HG03159 (cell line): ENCODE measurements around the gene COL26A1.
A peak's percentile ranks its signal among the peaks of the same experiment; 100 is the strongest.
"Not testable (repeated sequence)": the region's sequence is repeated elsewhere in the genome, so short reads cannot be mapped to it uniquely, and the experiment has no call there.

Experiments used
- ATAC-seq: cut with Tn5 transposase; IDR thresholded peaks from one replicate; pipeline ENCODE4 v1.9.1; 2021; ENCODE audit warnings: mild to moderate bottlenecking, moderate library complexity; ENCODE audit not compliant: unreplicated experiment

Gene COL26A1

GRCh38 chr7:101362334-101363195, at the start of gene COL26A1:
Gene COL26A1, plus strand, starts transcription at chr7:101362875. Its CDS starts 158 bp downstream, at chr7:101363033.
- no peak for ATAC-seq

DNA sequence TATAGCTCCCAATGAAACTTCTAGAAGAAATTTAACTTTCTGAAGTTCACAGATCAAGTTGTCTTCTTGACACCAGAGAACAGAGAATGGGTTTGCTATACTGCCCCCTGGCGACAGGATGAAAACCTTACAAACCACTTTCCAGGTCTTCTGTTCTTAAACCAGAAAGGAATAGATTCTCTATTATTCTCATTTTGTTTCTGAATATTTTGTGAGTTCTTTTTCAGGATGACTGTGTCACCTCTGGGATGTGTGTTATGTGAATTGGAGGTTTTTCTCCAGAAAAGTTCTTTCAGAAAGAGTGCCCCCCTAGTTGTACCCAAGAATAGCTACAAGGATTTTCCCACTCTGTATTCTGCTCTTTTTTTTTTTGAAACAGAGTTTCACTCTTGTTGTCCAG, 47.3 kb upstream of the COL26A1 start:
- no peak for ATAC-seq

DNA sequence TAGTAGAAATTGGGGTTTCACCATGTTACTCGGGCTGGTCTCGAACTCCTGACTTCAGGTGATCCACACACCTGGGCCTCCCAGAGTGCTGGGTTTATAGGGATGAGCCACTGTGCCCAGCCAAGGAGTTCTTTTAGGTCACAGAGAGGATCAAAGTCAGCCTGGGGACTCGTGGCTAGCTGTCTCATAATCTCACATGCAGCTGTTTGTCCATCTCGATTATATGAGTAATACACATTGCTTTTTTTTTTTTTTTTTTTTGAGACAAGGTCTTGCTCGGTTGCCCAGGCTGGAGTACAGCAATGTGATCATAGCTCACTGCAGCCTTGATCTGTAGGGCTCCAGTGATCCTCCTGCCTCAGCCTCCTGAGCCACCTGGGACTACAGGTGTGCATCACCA, 43.3 kb upstream of the COL26A1 start:
- ATAC-seq = no peak

DNA sequence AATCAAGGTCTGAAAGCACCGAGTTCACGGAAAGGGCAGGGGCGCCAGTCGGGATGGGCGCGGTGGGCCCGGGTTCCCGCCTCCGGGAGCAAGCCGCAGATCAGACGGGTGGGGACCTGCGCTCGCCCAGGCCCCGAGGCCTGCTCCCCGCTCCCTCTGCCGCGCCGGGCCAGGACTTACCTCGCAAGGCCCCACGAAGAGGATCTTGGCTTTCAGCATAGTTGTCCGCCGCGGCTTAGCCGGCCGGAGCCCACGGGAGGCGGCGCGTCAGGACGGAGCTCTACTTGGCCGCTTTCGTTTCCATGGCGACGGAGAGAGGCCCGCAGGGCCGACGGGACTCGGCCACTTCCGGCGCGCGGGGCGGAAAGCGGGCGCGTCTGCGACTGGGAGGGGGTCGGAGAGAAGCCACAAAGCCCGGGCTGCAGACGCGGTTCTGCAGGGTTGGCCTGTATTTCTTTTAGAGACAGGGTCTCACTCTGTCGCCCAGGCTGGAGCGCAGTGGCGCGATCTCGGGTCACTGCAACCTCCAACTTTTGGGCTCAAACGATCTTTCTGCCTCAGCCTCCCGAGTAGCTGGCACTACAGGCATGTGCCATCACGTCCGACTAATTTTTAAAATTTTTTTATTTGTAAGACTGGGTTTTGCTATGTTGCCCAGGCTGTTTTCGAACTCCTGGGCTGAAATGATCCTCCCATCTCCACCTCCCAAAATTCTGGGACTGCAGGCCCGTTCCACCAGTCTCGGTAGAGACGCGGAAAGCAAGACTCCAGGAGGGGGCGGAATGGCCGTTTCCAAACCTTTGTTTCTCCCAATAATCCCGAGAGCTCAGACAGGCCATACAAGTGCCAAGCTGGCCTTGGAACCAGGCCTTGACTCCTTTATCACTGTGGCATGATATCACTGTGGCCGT, 40.9 kb upstream of the COL26A1 start, which contains the start of gene IFT22:
Gene IFT22, minus strand, starts transcription at position 322 of the 911 bp plus-strand sequence. Its CDS starts 103 bp downstream, at position 219.
- peak; percentile 92 for ATAC-seq

DNA sequence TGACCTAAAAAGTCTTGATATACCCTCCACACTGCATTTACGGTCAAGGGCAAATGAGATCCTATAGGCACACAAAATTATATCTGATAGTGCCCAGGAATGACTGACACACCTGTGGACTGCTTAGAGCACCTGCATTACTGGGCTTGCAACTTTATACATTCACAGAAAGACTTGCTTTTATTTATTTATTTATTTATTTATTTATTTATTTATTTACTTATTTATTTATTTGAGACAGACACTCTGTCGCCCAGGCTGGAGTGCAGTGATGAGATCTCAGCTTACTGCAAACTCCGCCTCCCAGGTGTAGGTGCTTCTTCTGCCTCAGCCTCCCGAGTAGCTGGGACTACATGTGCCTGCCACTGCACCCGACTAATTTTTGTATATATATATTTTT, 34.5 kb upstream of the COL26A1 start:
- ATAC-seq = no peak

- ATAC-seq = no peak
Observed at GRCh38 chr7:101330011-101330484, 32.6 kb upstream of the COL26A1 start.

GRCh38 chr7:101332026-101332425, 30.6 kb upstream of the COL26A1 start:
- no peak for ATAC-seq

- no peak for ATAC-seq
Observed at GRCh38 chr7:101333912-101334311, 28.8 kb upstream of the COL26A1 start.

DNA sequence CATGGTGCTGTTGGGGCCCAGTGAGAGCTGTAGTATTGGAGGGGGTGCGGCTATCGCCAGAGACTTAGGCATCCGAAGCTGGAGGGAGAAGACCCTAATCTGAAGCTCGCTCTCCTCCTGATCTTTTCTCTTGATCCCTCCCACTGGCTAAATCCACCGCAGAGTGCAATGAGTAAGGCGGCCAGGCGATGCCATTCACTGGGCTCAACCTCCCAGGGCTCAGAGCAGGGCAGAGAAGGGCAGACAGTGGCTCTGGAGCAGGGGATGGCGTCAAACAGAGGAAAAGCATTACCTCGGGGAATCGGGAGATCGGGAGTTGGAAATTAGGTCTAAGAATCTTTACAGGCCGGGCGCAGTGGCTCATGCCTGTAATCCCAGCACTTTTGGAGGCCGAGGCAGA, 22.3 kb upstream of the COL26A1 start:
- no peak for ATAC-seq

GRCh38 chr7:101342892-101343291, 19.8 kb upstream of the COL26A1 start:
- ATAC-seq = no peak

- ATAC-seq = no peak
Observed at GRCh38 chr7:101347477-101347876, 15.2 kb upstream of the COL26A1 start.

GRCh38 chr7:101348456-101349067, 14.1 kb upstream of the COL26A1 start:
- not testable (repeated sequence) for ATAC-seq

DNA sequence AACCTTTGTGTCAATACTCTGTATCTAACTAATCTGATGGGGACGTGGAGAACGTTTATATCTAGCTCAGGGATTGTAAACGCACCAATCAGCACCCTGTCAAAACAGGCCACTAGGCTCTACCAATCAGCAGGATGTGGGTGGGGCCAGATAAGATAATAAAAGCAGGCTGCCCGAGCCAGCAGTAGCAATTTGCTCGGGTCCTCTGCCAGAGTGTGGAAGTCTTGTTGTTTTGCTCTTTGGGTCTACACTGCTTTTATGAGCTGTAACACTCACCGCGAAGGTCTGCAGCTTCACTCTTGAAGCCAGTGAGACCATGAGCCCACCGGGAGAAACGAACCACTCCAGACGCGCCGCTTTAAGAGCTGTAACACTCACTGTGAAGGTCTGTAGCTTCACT, 13.4 kb upstream of the COL26A1 start:
- ATAC-seq = not testable (repeated sequence)

GRCh38 chr7:101352920-101353308, 9.8 kb upstream of the COL26A1 start:
- ATAC-seq = no peak

DNA sequence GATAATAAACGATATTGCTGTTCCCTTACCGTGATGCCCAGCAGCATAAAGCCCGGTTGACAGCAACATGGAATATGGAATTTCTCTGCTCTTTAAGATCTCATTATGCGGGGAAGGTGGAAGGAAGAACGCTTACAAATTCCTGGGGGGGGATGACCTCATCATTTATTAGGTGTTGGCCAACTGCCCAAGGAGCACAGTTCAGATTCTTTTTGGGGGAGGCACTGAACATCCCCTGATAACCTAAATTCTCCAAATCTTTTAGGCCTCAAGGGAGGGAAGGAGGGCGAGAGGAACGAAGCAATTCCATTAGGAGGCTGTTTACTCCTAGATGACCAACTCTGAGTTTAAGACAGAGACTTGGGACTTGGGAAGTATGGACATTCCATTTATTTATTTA, 5.2 kb upstream of the COL26A1 start:
- ATAC-seq = no peak

- ATAC-seq = no peak
Observed at GRCh38 chr7:101363196-101363733, 590 bp downstream of the COL26A1 start.

- no peak for ATAC-seq
Observed at GRCh38 chr7:101363734-101364374, 1.2 kb downstream of the COL26A1 start.

GRCh38 chr7:101365956-101366355, 3.3 kb downstream of the COL26A1 start:
- no peak for ATAC-seq

DNA sequence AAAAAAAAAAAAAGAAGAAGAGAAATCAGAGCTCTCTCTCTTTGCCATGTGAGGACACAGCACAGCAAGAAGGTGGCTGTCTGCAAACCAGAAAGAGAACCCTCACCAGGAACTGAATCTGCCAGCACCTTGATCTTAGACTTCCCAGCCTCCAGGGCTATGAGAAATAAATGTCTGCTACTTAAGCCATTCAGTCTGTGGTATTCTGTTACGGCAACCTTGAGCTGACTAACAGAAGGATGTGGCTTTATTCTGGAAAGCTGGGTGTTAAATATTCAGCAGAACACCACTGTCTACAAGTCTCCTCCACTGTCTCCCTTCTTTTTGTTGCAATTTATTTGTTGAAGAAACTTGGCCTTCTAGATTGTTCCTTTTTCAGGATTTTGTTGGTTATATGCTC, 5.0 kb downstream of the COL26A1 start:
- no peak for ATAC-seq

DNA sequence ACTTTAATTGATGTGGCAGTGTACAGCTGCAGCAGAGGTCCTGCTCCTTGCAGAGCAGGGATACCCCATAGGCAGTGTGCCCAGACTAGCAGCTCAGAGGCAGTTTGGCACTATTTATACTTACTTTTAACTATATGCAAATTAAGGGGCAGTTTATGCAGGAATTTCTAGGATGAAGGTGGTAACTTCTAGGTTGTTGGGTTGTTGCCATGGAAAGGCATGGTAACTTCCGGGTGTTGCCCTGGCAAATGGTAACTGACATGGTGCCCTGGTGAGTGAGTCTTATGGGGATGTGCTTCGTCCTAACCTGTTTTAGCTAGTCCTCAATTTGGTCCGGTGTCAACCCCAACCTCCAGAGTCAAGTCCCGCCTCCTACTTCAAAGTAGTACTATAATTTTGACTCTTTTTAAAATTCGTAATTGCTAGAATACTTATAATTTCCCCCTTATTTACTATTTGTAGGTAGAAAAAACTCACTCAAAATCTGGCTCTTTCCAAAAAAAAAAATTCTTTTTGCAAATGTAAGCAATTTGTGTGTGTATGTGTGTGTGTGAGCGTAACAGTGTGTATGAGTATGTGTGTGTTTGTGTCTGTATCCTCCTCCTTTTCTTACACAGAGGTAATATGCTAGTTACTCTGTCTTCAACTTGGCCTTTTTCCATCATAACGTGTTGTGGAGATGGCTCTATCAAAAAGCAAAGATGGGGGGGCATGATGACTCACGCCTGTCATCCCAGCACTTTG, 5.9 kb downstream of the COL26A1 start:
- ATAC-seq = no peak
